GM12878 (cell line): ENCODE results near the gene ZNHIT1. TPM values are rescaled to one million over a fixed set of nuclear protein-coding genes. Genes with fewer than 3 reads are reported as not detected.

ENCODE experiments used
- ATAC-seq: fragments of 200-7000 bp; cut with Tn5 transposase; 3 replicates; pipeline ENCODE4 v1.9.1; 2020; ENCODE audit warnings: mild to moderate bottlenecking, moderate library complexity
- BruUV-seq: library from RNA; stranded (reverse); fragments of 400-500 nt; replicated peaks from 2 replicates; lab custom pipeline; 2021; lab: Mats Ljungman, UMichigan
- CTCF ChIA-PET: fragments of 300-600 bp; sonication (Branson Sonifier 250); formaldehyde crosslinking; extraction: SDS; loops from one replicate; lab custom pipeline; 2021; ENCODE audit warnings: inconsistent platforms; lab: Yijun Ruan, JAX
- POLR2A ChIA-PET: fragments of 350-600 bp; formaldehyde crosslinking; extraction: SDS; loops from one replicate; lab custom pipeline; 2021; ENCODE audit warnings: inconsistent platforms; lab: Charles Lee
- RAD21 ChIA-PET: fragments of 300-600 bp; sonication (Branson Sonifier 250); formaldehyde crosslinking; loops from one replicate; lab custom pipeline; 2023; ENCODE audit warnings: antibody characterized with exemption; ENCODE audit not compliant: unreplicated experiment; lab: Charles Lee
- SMC1A ChIA-PET: fragments of 300-600 bp; sonication (Branson Sonifier 250); formaldehyde crosslinking; loops from one replicate; lab custom pipeline; 2023; ENCODE audit not compliant: unreplicated experiment, uncharacterized antibody; lab: Charles Lee
- DNase-seq: peaks from one replicate; pipeline ENCODE4 v3.0.0-alpha.2; 2011; ENCODE audit warnings: low read depth, low spot score
- FAIRE-seq: peaks from 3 replicates; lab custom pipeline; 2011; peaks lifted over from hg19 to GRCh38; lab: Jason Lieb, UNC
- H2AFZ ChIP-seq: 2 replicates; pipeline ENCODE4 v1.6.0; 2011; ENCODE audit warnings: low read depth, low read length, control low read depth; ENCODE audit not compliant: control insufficient read depth
- H3K27ac ChIP-seq: 2 replicates; pipeline ENCODE4 v1.5.1; 2011; ENCODE audit warnings: control low read depth; ENCODE audit not compliant: control insufficient read depth, insufficient read depth
- H3K27me3 ChIP-seq, 2 experiments: replicated peaks in 1 of 2; 2 replicates each; pipeline versions ENCODE4 v1.6.0 to v1.6.1; 2011; ENCODE audit warnings: low read length in 1 of 2; ENCODE audit not compliant: control insufficient read depth in 2 of 2, insufficient read depth in 2 of 2
- H3K36me3 ChIP-seq, 2 experiments: 2 replicates each; pipeline ENCODE4 v1.5.1; 2011; ENCODE audit warnings: low read length in 1 of 2; ENCODE audit not compliant: control insufficient read depth in 2 of 2, insufficient read depth in 2 of 2
- H3K4me1 ChIP-seq: 2 replicates; pipeline ENCODE4 v1.6.1; 2011; ENCODE audit warnings: mild to moderate bottlenecking, low read length, moderate library complexity, mixed read lengths; ENCODE audit not compliant: control insufficient read depth, insufficient read depth
- H3K4me2 ChIP-seq: 2 replicates; pipeline ENCODE4 v1.6.0; 2011; ENCODE audit warnings: control low read depth; ENCODE audit not compliant: control insufficient read depth, insufficient read depth
- H3K4me3 ChIP-seq: fragments of 200-600 bp; sonication (generic); 2 replicates; pipeline ENCODE4 v1.5.1; 2016
- H3K79me2 ChIP-seq: 2 replicates; pipeline ENCODE4 v1.6.0; 2011; ENCODE audit warnings: low read length; ENCODE audit not compliant: control insufficient read depth, insufficient read depth
- H3K9ac ChIP-seq: 2 replicates; pipeline ENCODE4 v1.8.0; 2011; ENCODE audit warnings: low read length, control low read depth, mixed read lengths; ENCODE audit not compliant: control insufficient read depth, insufficient read depth
- H3K9me3 ChIP-seq: replicated peaks from 3 replicates; pipeline ENCODE4 v1.5.1; 2011; ENCODE audit warnings: mild to moderate bottlenecking, low read length; ENCODE audit not compliant: control insufficient read depth, insufficient read depth
- H4K20me1 ChIP-seq: 2 replicates; pipeline ENCODE4 v1.6.0; 2011; ENCODE audit not compliant: control insufficient read depth, insufficient read depth
- BACH1 ChIP-seq: fragments of 450-650 bp; IDR thresholded peaks from 2 replicates; pipeline ENCODE4 v1.6.1; 2017; ENCODE audit warnings: mild to moderate bottlenecking, borderline replicate concordance
- CHD2 ChIP-seq: IDR thresholded peaks from 2 replicates; pipeline ENCODE4 v1.6.1; 2011; ENCODE audit warnings: low read depth, low read length, improper control_type of control experiment, borderline replicate concordance
- HSF1 ChIP-seq: fragments of 150-350 bp; IDR thresholded peaks from 2 replicates; pipeline ENCODE4 v1.6.1; 2014; ENCODE audit warnings: mild to moderate bottlenecking, low read depth, low read length
- KAT2A ChIP-seq: conservative IDR thresholded peaks from 2 replicates; pipeline ENCODE4 v1.6.1; 2011; ENCODE audit warnings: low read depth, low read length; ENCODE audit not compliant: control insufficient read depth
- POLR2A ChIP-seq: IDR thresholded peaks from 2 replicates; pipeline ENCODE4 v1.6.1; 2011; ENCODE audit warnings: low read depth, mild to moderate bottlenecking, low read length
- RELA ChIP-seq: fragments of 450-650 bp; IDR thresholded peaks from 2 replicates; pipeline ENCODE4 v1.8.0; 2014; ENCODE audit warnings: borderline replicate concordance; ENCODE audit not compliant: partially characterized antibody
- WGBS: methylation state at CpG from one replicate; pipeline ENCODE4 v1.1.6; 2016; ENCODE audit warnings: low lambda C conversion rate; ENCODE audit not compliant: insufficient replicate concordance, insufficient coverage; ENCODE audit errors: missing lambda C conversion rate; 5-methylcytosine and 5-hydroxymethylcytosine counted together
- in situ Hi-C: fragments of 300-500 bp; cut with MboI; formaldehyde crosslinking; loops from 9 replicates; pipeline ENCODE4 v1.14.3; 2018; ENCODE audit warnings: mixed read lengths
- intact Hi-C: fragments of 100-400 bp; cut with micrococcal nuclease; formaldehyde crosslinking; loops from one replicate; pipeline ENCODE4 v1.14.2; 2022; ENCODE audit not compliant: unreplicated experiment
- polyA plus RNA-seq, 11 experiments: library from polyadenylated mRNA; depleted of rRNA in 4 of 11; unstranded in 6 of 11; stranded (reverse) in 5 of 11; fragments of >200 nt; fragmentation: Nextera tagmentation in 4 of 11; fragmentation: Illumina TruSeq in 1 of 11; extraction: Ambion mirVana in 4 of 11; extraction: Trizol in 1 of 11; gene quantifications; 1 replicate in 1 of 11; 2 replicates in 10 of 11; pipeline versions ENCODE4 v1.2.1 to v1.2.3, GENCODE V29; 2011 to 2016; ENCODE audit warnings: inconsistent platforms in 2 of 11, missing spikeins in 2 of 11, low read depth in 1 of 11
- total RNA-seq, 4 experiments: library from RNA; depleted of rRNA in 3 of 4; stranded (reverse); fragments of >200 nt in 3 of 4; fragmentation: Illumina TruSeq in 1 of 4; extraction: Trizol in 1 of 4; gene quantifications; 2 replicates each; pipeline versions ENCODE4 v1.2.1 to v1.2.3, GENCODE V29; 2013 to 2021

Gene ZNHIT1
- total and polyA plus RNA-seq, 10 of the 15 experiments (the other 5 are each of a cell fraction or from before 2014, with no cell fraction given): 3.8 to 79.2 (median 44.5) TPM

DNA sequence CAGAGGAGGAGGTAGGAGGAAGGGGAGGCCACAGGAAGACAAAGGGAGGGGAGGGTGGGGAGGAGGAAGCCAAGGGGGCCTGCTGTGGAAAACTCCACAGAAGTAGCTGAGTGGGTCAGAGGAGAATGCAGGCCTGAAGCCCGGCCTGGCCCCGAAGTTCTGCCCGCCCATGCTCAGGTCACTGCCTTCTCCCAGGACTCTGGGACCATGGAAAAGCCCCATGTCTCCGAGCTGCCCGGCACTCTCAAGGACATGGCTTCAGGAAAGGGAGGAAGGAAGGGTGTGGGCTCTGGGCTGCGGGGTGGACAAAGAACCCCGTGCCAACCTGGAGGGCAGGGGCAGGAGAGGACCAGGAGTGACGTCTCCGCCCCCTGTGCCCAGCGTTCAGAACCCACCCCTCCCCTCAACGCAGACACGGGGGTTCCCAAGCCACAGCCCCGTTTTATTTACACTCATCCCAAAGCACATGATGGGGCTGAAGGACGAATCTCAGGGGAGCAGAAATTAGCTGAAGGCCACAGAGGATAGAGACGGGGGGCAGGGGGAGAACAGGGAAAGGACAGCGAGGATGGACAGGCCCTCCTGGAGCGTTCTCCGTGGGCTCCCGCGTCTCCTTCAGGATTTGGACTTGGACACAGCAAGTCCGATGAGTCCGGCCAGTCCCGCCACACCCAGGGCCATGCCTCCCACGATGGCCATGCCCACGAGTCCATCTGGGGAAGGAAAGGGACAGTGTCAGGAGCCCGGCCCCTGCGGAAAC, 21.4 kb downstream of the ZNHIT1 start (continued):
- TF ChIP-seq RELA: no peak
- TF ChIP-seq, all 136 proteins: peak for 0

- TF ChIP-seq BACH1: no peak
- TF ChIP-seq POLR2A: no peak
- TF ChIP-seq HSF1: no peak
- TF ChIP-seq CHD2: no peak
- no peak for TF ChIP-seq KAT2A
- TF ChIP-seq, all 136 proteins: peak for 0
- POLR2A ChIA-PET: no interaction called here
- Histone ChIP-seq H2AFZ (no peak overlapping the region), H3K4me2 (no peak overlapping the region), H3K4me1 (peaks cover 6% of the 10 kb centered on the region), H3K36me3 (peaks cover 7 to 14% of the 10 kb centered on the region in 2 experiments; a peak in 3 of 4 replicates), H3K9ac (no peak overlapping the region), H3K79me2 (peaks cover 15% of the 10 kb centered on the region), H3K9me3 (no peaks in the 10 kb centered on the region), H3K4me3 (no peak overlapping the region), H3K27ac (no peak overlapping the region), H4K20me1 (no peaks in the 10 kb centered on the region), H3K27me3 (no peaks in the 10 kb centered on the region)
- RAD21 ChIA-PET: no interaction called here
- DNase-seq (no peak), FAIRE-seq (no peak), ATAC-seq (no peak)
- CTCF ChIA-PET: no interaction called here
- in situ Hi-C loops: no loop called here
- BruUV-seq: no TSS peak
- WGBS: 97% methylated on average over 9 of the region's 9 CpGs
- intact Hi-C loops: no loop called here
- SMC1A ChIA-PET: no interaction called here
Observed at GRCh38 chr7:101239951-101240220, 21.9 kb downstream of the ZNHIT1 start.
